ENCODE data around the gene STOM.

The STOM gene

DNA sequence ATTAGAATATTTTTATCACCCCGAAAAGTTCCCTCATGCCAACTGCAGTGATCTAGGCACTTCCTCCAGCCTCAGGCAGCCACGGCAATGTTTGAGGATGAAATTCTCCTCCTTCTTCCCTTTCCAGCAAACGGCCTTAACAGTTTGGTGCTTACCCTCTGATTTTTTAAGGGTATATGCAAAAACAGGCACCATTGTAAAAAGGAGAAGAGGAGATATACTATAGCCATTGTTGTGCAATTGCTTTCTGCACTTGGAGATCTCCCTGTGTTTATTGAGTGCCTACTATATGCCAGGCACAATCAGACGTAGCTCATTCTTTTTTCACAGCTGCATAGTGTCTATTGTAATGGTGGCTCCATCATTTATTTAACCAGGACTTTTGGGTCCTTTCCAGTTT is 72.7 kb downstream of the STOM start:
- CTCF ChIA-PET, result interaction anchor here (1.3 kb wide), 1 partner anchor 22 kb away, joined by 3 read pairs; no protein-coding TSS in a partner anchor
- POLR2A ChIA-PET, result no interaction called here
- no peak for DNase-seq (ENCODE audit: extremely low spot score)

DNA sequence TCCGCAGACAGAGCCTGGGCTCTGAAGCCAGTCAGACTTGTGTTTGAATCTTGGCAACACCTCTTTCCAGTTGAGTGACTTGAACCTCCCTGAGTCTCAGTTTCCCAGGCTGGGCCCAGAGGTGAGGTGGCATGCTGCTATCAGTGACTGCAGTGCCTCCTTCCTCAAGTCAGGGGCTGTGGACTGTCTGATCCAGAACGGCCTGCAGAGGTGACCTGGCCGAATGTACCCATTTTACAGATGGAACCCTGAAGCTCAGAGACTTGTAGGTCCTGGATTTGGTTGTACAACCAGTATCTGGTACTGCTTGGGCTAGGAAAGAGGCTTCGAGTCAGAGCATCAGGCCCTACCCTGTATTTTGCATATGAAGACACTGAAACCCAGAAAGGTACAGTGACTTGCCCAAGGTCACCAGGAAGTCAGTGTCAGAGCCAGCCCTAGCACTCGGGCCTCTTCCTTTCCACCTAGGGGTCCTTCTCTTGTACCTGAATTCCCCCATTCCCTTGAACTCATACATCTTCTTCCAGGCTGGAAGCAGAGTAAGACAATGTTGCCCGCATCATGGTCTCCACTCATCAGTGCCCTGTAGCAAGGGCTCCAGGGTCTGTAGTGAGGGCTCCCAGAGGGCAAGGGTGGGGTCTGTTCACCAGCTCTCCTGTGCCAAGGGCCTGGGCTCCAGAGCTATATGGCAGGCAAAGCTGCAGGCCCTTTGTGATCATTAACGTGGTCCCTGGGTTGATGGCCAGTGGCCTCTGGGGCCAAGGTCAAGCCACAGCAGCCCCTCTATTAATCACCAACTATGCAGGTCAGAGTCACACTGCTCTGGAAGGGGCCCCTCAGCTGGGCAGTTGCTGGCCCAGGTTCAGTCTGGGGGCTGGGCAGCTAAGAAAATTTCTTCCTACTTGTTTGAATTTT is 73.6 kb downstream of the STOM start:
- ChIA-PET POLR2A (no interaction called here), CTCF (no interaction called here)
- TF ChIP-seq BHLHE40 (IDR thresholded peaks at IDR 0.05; ENCODE audit: borderline replicate concordance) (no peak), ZNF384 (IDR thresholded peaks at IDR 0.05) (no peak), CTBP1 (IDR thresholded peaks at IDR 0.05; ENCODE audit: borderline replicate concordance) (no peak), HDGF (IDR thresholded peaks at IDR 0.05; ENCODE audit: borderline replicate concordance) (no peak), SP1 (IDR thresholded peaks at IDR 0.05) (no peak), SUZ12 (IDR thresholded peaks at IDR 0.05) (no peak), L3MBTL2 (conservative IDR thresholded peaks at IDR 0.05) (no peak), ARNT (IDR thresholded peaks at IDR 0.05) (no peak), LEF1 (IDR thresholded peaks at IDR 0.05; ENCODE audit: borderline replicate concordance) (no peak)
- TF ChIP-seq, protein P1, sequence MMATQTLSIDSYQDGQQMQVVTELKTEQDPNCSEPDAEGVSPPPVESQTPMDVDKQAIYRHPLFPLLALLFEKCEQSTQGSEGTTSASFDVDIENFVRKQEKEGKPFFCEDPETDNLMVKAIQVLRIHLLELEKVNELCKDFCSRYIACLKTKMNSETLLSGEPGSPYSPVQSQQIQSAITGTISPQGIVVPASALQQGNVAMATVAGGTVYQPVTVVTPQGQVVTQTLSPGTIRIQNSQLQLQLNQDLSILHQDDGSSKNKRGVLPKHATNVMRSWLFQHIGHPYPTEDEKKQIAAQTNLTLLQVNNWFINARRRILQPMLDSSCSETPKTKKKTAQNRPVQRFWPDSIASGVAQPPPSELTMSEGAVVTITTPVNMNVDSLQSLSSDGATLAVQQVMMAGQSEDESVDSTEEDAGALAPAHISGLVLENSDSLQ (IDR thresholded peaks at IDR 0.05), result no peak
- DNase-seq (ENCODE audit: extremely low spot score), result no peak

More for the DNA sequence above, 72.7 kb downstream of the STOM start:
- no peak for TF ChIP-seq LEF1 (IDR thresholded peaks at IDR 0.05; ENCODE audit: borderline replicate concordance)

DNA sequence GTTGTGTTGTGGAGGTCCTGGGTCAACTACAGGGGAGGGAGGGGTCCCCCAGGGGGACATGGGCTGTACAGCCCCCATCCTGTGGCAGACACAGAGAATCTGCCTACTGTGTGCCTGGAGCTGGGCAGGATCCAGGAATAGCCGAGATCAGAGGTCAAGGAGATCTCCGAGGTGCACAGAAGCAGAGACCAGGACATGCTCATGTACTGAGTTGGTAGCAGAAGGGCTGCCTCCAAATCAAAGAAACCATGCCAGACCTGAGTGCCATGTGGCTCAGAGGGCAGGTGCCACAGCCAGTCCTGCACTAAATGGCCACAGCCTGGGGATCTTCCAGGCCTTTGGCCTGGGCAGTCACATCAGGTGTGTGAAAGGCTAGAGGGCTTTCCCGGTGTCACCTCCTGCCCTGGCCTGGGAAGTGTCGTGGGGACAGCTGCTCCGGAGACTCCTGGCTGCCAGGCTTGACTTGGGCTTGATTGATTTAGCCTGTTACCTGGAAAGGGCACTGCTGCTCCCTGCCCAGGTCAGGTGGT is 74.3 kb downstream of the STOM start:
- ChIA-PET CTCF (no interaction called here), POLR2A (no interaction called here)
- DNase-seq (ENCODE audit: extremely low spot score), result no peak
- TF ChIP-seq BHLHE40 (IDR thresholded peaks at IDR 0.05; ENCODE audit: borderline replicate concordance), result no peak
- TF ChIP-seq TARDBP (IDR thresholded peaks at IDR 0.05), result no peak

DNA sequence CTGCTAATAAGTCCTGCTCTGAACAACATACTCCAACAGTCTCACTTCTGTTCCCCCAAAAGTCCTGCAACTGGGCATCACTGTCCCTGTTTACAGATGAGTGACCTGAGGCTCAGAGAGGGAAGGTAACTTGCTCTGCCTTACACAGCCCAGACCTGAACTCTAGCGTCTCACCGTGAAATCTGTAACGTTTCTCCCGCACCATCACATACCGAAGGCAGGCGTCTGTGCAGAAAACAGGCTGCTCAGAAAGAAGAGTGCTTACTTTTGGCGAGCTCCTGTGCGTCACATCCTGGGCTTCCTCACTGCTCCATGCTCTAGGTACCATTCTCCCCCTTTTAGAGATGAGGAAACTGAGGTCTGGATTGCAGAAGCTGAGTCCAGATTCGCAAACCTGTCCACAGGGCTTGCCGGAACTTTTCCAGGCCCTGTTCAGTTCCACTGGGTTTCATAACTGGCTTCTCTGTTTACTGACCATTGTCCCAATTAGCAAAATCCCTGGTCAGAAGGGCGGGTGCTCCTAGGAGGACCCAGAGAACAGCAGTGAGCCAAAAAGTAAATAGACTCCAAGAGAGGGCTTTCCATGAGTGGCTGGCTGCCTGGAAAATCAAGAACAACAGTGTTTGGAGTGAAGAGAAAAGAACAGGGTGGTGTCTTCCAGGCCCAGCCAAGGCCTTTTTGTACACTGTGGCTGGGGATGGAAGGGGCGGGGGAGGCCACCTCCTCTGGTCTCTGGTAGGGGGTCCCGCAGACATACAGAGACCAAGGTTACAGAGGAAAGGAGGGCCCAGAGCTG is 75.0 kb downstream of the STOM start:
- ChIA-PET CTCF (no interaction called here), POLR2A (no interaction called here)
- TF ChIP-seq FOXA1 (IDR thresholded peaks at IDR 0.05), result no peak
- no peak for TF ChIP-seq ELF4 (IDR thresholded peaks at IDR 0.05)
- no peak for TF ChIP-seq NFRKB (IDR thresholded peaks at IDR 0.05)
- no peak for TF ChIP-seq FOXK2 (IDR thresholded peaks at IDR 0.05)
- no peak for TF ChIP-seq TARDBP (IDR thresholded peaks at IDR 0.05)
- no peak for DNase-seq (ENCODE audit: extremely low spot score)

DNA sequence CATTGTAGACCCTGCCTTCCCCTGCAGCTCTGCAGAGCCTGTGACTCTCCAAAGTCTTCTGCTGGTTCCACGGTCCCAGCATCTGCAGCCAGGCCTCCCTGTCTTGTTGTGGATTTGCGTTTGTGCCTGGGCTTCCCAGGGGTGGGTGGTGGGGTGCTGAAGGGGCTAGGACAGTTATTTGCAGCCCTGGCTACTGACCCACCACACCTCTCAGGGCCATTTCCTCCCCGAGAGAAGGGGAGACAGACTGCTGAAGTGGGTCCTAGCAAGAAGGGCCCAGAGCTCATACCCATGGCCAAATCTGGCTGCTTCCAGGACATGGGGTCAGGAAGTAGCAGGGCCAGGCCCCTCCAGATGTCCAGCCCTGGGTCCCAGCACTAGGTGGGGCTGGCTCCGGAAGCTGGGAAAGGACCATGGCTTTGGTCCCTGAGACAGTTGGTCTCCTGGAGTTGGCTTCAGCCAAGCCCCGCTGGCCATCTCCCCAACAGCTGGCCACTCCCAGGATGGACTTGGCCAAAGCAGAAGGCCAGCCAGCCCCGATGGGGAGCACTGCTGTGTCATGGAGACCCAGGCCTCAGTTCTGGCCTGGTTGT is 75.8 kb downstream of the STOM start:
- DNase-seq (ENCODE audit: extremely low spot score), result no peak
- TF ChIP-seq SUZ12 (IDR thresholded peaks at IDR 0.05) (no peak), ZNF384 (IDR thresholded peaks at IDR 0.05) (no peak), HDGF (IDR thresholded peaks at IDR 0.05; ENCODE audit: borderline replicate concordance) (no peak), CTBP1 (IDR thresholded peaks at IDR 0.05; ENCODE audit: borderline replicate concordance) (no peak), FOXK2 (IDR thresholded peaks at IDR 0.05) (no peak), ARNT (IDR thresholded peaks at IDR 0.05) (no peak), FOXM1 (IDR thresholded peaks at IDR 0.05; ENCODE audit: borderline replicate concordance) (no peak), BHLHE40 (IDR thresholded peaks at IDR 0.05; ENCODE audit: borderline replicate concordance) (no peak), SP1 (IDR thresholded peaks at IDR 0.05) (no peak), LEF1 (IDR thresholded peaks at IDR 0.05; ENCODE audit: borderline replicate concordance) (no peak), L3MBTL2 (conservative IDR thresholded peaks at IDR 0.05) (no peak), TARDBP (IDR thresholded peaks at IDR 0.05) (no peak), ELF4 (IDR thresholded peaks at IDR 0.05) (no peak), FOXA1 (IDR thresholded peaks at IDR 0.05) (no peak), NFRKB (IDR thresholded peaks at IDR 0.05) (no peak)
- TF ChIP-seq, protein P1 (IDR thresholded peaks at IDR 0.05), result no peak
- POLR2A ChIA-PET, result no interaction called here
- CTCF ChIA-PET, result no interaction called here

DNA sequence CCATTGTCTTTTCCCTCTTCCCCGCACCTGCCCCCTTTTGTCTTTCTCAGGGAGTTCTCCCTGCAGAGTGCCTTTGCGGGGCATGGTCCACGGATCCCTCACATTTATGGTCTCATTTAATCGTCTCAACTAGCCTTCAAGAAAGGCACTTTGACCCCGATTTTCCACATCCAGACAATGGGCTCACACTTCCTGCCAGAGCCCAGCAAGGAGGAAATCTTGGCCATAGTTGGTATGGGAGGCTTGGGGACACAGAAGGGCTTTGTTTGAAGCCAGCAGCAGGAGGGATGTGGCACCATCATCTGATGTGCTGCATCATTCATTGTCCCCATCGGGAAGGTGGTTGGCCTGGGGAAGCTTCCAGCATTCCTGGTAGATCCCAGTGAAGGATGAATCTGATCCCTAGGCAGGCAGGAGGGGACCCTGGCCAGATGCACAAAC is 77.2 kb downstream of the STOM start:
- CTCF ChIA-PET, result no interaction called here

More for the DNA sequence above, 77.2 kb downstream of the STOM start:
- POLR2A ChIA-PET, result no interaction called here
- no peak for DNase-seq (ENCODE audit: extremely low spot score)
- no peak for TF ChIP-seq NFRKB (IDR thresholded peaks at IDR 0.05)
- TF ChIP-seq CTBP1 (IDR thresholded peaks at IDR 0.05; ENCODE audit: borderline replicate concordance), result no peak
- TF ChIP-seq, protein P1 (IDR thresholded peaks at IDR 0.05), result no peak
- TF ChIP-seq FOXM1 (IDR thresholded peaks at IDR 0.05; ENCODE audit: borderline replicate concordance), result no peak
- no peak for TF ChIP-seq FOXA1 (IDR thresholded peaks at IDR 0.05)
- no peak for TF ChIP-seq ZNF384 (IDR thresholded peaks at IDR 0.05)
- no peak for TF ChIP-seq SUZ12 (IDR thresholded peaks at IDR 0.05)
- TF ChIP-seq ARNT (IDR thresholded peaks at IDR 0.05), result no peak
- no peak for TF ChIP-seq TARDBP (IDR thresholded peaks at IDR 0.05)
- TF ChIP-seq HDGF (IDR thresholded peaks at IDR 0.05; ENCODE audit: borderline replicate concordance), result no peak
- TF ChIP-seq SP1 (IDR thresholded peaks at IDR 0.05), result no peak
- TF ChIP-seq L3MBTL2 (conservative IDR thresholded peaks at IDR 0.05), result no peak
- TF ChIP-seq ELF4 (IDR thresholded peaks at IDR 0.05), result no peak
- no peak for TF ChIP-seq FOXK2 (IDR thresholded peaks at IDR 0.05)
- no peak for TF ChIP-seq BHLHE40 (IDR thresholded peaks at IDR 0.05; ENCODE audit: borderline replicate concordance)

Data from HEK293T (cell line).